Suprapubic skin (tissue), 3 donors: ENCODE measurements around the gene IGSF8.

ENCODE experiments used
- CTCF ChIP-seq, 2 donors: fragments of 200-600 bp in 1 of 2; fragments of 450-650 bp in 1 of 2; sonication (generic) in 1 of 2; IDR thresholded peaks; one replicate each; pipeline ENCODE4 v1.5.1; 2016 to 2019; ENCODE audit warnings: antibody characterized with exemption in 2 of 2, mild to moderate bottlenecking in 1 of 2, moderate library complexity in 1 of 2
- EP300 ChIP-seq: sonication (generic); formaldehyde crosslinking; IDR thresholded peaks from one replicate; pipeline ENCODE4 v1.6.1; 2017; ENCODE audit warnings: antibody characterized with exemption

GRCh38 chr1:160058087-160058486, 40.3 kb downstream of the IGSF8 start:
- TF ChIP-seq EP300 (no peak), CTCF (IDR thresholded peaks at IDR 0.05) (no peak)
